Measurements from ENCODE around the gene SPTBN4. TPM values are rescaled to one million over a fixed set of nuclear protein-coding genes. Genes with fewer than 3 reads are reported as not detected.

Gene SPTBN4
- total RNA-seq, 1 donor from 2014 or later: 1.5 TPM

DNA sequence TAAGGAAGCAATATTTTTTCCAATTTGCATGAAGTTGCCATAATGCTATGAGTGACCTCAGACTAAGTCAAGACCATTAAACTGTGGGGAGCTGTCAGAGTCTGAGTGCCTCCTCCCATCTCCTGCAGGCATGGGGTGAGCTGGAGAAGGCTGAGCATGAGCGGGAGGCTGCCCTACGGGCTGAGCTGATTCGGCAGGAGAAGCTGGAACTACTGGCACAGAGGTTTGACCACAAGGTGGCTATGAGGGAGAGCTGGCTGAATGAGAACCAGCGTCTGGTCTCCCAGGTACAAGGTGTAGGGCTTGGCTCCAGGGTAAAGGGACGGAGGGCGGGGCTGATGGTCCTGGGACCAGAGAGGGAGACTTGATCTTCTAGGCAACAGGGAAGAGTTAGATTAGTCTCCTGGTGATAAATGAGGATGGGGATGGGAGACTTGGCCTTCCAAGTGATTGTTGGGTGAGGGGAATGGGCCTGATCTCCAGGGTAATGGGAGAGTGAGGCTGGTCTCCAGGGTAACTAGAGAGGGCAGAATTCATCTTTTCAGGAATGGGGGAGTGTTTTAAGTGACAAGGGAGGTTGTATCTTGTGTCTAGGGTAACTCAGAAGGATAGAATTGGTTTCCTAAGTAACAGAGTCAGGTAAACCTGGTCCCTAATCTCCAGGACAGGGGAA is 36.0 kb downstream of the SPTBN4 start:
- no peak overlapping the region for H3K4me3 ChIP-seq
- TF ChIP-seq, protein P1, sequence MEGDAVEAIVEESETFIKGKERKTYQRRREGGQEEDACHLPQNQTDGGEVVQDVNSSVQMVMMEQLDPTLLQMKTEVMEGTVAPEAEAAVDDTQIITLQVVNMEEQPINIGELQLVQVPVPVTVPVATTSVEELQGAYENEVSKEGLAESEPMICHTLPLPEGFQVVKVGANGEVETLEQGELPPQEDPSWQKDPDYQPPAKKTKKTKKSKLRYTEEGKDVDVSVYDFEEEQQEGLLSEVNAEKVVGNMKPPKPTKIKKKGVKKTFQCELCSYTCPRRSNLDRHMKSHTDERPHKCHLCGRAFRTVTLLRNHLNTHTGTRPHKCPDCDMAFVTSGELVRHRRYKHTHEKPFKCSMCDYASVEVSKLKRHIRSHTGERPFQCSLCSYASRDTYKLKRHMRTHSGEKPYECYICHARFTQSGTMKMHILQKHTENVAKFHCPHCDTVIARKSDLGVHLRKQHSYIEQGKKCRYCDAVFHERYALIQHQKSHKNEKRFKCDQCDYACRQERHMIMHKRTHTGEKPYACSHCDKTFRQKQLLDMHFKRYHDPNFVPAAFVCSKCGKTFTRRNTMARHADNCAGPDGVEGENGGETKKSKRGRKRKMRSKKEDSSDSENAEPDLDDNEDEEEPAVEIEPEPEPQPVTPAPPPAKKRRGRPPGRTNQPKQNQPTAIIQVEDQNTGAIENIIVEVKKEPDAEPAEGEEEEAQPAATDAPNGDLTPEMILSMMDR (IDR thresholded peaks at IDR 0.05): no peak
- H3K9me3 ChIP-seq: no peaks in the 10 kb centered on the region
- H3K4me1 ChIP-seq: no peaks in the 10 kb centered on the region
- H3K27me3 ChIP-seq: no peaks in the 10 kb centered on the region
- no peak for DNase-seq
- ATAC-seq: no peak
- no peaks in the 10 kb centered on the region for H3K36me3 ChIP-seq
- H3K27ac ChIP-seq: no peak overlapping the region
- intact Hi-C loops (cut with DNase I): no loop called here

DNA sequence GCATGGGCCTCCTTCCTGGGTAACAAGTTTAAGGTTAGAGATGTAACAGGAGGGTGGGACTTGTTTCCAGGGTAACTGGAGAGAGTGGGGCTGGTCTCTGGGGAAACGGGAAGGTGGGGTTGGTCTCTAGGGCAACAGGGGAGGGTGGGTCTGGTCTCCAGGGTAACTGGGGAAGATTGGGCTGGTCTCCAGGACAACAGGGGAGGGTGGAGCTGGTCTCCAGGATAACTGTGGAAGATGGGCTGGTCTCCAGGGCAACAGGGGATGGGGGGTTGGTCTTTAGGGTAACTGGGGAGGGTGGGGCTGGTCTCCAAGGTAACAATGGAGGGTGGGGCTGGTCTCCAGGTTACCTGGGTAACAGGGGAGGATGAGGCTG is 36.5 kb downstream of the SPTBN4 start:
- DNase-seq (no peak), ATAC-seq (no peak)
- TF ChIP-seq, protein P1 (IDR thresholded peaks at IDR 0.05): no peak

DNA sequence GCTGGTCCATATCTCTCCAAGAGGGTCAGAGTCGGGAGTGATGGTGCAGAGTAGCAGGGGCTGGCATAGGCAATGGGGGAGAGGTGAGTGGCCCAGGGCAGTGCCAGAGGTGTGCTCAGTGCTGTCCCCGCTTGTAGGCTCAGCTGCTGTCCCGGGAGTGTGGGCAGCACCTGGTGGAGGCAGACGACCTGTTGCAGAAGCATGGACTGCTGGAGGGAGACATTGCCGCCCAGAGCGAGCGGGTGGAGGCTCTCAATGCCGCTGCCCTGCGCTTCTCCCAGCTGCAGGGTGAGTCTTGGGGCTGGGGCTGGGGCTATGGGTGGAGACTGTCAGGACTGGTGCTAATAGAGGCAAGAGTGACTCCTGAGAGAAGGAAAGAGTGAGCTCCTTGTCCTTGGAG is 39.3 kb downstream of the SPTBN4 start:
- no peaks in the 10 kb centered on the region for H3K4me1 ChIP-seq
- no peaks in the 10 kb centered on the region for H3K36me3 ChIP-seq
- H3K9me3 ChIP-seq: no peaks in the 10 kb centered on the region
- intact Hi-C loops (cut with DNase I): no loop called here
- H3K27me3 ChIP-seq: no peaks in the 10 kb centered on the region
- H3K4me3 ChIP-seq: no peak overlapping the region
- ATAC-seq (no peak), DNase-seq (no peak)
- TF ChIP-seq, protein P1 (IDR thresholded peaks at IDR 0.05): no peak
- no peak overlapping the region for H3K27ac ChIP-seq

More for the DNA sequence above, 36.5 kb downstream of the SPTBN4 start:
- H3K4me3 ChIP-seq: no peak overlapping the region
- no peaks in the 10 kb centered on the region for H3K27me3 ChIP-seq
- intact Hi-C loops (cut with DNase I): no loop called here
- H3K4me1 ChIP-seq: no peaks in the 10 kb centered on the region
- no peaks in the 10 kb centered on the region for H3K9me3 ChIP-seq
- H3K36me3 ChIP-seq: no peaks in the 10 kb centered on the region
- no peak overlapping the region for H3K27ac ChIP-seq

DNA sequence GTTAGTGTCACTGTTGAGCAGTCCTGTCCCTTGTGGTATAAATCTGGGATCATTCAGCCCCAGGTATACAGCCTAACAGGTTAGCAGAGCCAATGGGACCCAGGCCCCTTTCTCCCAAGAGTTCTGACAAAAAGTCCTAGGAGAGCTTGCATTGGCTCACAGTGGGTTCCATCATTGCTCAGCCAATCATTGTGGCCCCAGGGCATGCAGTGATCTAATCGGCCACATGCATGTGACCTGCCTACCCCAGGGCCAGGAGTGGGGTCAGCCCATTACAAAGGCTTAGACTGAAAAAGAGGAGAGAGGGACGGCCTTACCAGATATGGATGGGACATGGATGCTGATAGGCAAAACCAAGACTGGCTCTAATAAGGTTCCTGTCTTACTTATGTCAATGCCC is 41.1 kb downstream of the SPTBN4 start:
- intact Hi-C loops (cut with DNase I): no loop called here
- DNase-seq: no peak
- H3K27ac ChIP-seq: no peak overlapping the region

DNA sequence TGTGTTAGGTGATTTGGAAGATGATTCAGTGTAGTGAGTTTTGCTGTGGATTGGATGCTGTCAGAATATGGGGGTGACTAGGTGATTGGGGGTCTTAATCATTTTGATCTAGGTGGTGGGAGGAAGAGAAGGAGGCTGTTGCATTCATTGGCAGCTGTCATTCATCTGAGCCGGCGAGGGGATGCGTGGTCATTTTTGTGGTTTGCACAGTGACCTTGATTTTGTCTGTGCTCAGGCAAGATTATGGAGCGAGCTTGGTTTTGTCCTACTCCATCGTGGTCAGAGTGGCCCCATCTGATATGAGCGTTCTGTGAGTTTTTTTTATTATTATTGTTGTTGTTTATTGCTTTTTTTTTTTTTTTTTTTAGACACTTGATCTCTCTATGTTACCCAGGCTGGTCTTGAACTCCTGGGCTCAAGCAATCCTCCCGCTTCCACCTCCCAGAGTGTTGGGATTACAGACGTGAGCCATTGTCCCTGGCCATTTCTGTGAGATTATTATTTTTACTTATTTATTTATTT is 42.0 kb downstream of the SPTBN4 start:
- no peaks in the 10 kb centered on the region for H3K36me3 ChIP-seq
- H3K4me3 ChIP-seq: no peak overlapping the region
- TF ChIP-seq, protein P1 (IDR thresholded peaks at IDR 0.05): no peak
- no peaks in the 10 kb centered on the region for H3K9me3 ChIP-seq
- ATAC-seq (no peak), DNase-seq (no peak)
- H3K27me3 ChIP-seq: peaks cover 24% of the 10 kb centered on the region
- no peak overlapping the region for H3K27ac ChIP-seq
- intact Hi-C loops (cut with DNase I): no loop called here
- H3K4me1 ChIP-seq: no peaks in the 10 kb centered on the region

More for the DNA sequence above, 41.1 kb downstream of the SPTBN4 start:
- no peaks in the 10 kb centered on the region for H3K36me3 ChIP-seq
- H3K27me3 ChIP-seq: peaks cover 15% of the 10 kb centered on the region
- H3K4me1 ChIP-seq: no peaks in the 10 kb centered on the region
- TF ChIP-seq, protein P1 (IDR thresholded peaks at IDR 0.05): no peak
- no peak for ATAC-seq
- H3K4me3 ChIP-seq: no peak overlapping the region
- H3K9me3 ChIP-seq: no peaks in the 10 kb centered on the region
